ENCODE results near the gene POLK.
"Not testable (repeated sequence)": the region's sequence is repeated elsewhere in the genome, so short reads cannot be mapped to it uniquely, and the experiment has no call there.

Gene POLK

DNA sequence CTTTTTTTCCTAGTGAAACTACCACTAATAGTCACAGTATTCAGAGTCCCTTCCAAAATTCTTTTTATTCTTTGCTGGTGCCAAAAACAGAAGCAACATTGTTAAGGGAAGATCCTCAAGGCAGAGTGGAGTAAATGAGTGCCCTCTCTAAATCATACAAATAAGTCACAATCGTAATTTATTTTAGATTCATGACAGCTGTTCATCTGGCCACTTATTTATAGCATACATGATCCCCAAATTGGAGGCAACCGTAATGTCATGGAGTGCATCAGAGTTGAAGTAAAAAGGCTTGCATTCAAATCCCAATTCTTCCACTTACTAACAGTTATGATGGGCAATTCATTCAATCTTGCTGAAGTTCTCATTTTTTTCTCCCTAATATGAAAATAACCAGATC, 33.4 kb downstream of the POLK start:
- no peaks in the 10 kb centered on the region for H3K36me3 ChIP-seq (ENCODE audit: control insufficient read depth in 2 of 2, insufficient read depth in 2 of 2, low read length in 2 of 2)
- H3K27me3 ChIP-seq (ENCODE audit: control insufficient read depth in 1 of 2, insufficient read depth in 2 of 2, low read length in 2 of 2): no peaks in the 10 kb centered on the region
- no peak overlapping the region for H3K4me3 ChIP-seq (ENCODE audit: low read length in 2 of 2)
- no peaks in the 10 kb centered on the region for H3K4me1 ChIP-seq (ENCODE audit: control insufficient read depth, insufficient read depth, low read length)
- no peak overlapping the region for H3K9ac ChIP-seq (ENCODE audit: low read length in 2 of 2)
- no peaks in the 10 kb centered on the region for H3K9me3 ChIP-seq (ENCODE audit: control insufficient read depth in 2 of 2, low read length in 2 of 2)
- H3K27ac ChIP-seq (ENCODE audit: low read length): no peak overlapping the region

DNA sequence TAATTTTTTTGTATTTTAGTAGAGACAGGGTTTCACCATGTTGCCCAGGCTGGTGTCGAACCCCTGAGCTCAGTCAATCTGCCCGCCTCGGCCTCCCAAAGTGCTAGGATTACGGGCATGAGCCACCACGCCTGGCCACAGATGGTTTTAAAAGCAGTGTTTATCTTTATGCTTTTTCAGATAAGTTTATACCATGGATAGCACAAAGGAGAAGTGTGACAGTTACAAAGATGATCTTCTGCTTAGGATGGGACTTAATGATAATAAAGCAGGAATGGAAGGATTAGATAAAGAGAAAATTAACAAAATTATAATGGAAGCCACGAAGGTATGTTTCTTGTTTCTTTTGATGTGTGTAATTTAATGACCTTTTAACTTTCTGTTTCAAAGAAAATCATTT, 35.1 kb downstream of the POLK start:
- Histone ChIP-seq H3K36me3 (ENCODE audit: control insufficient read depth in 2 of 2, insufficient read depth in 2 of 2, low read length in 2 of 2) (no peaks in the 10 kb centered on the region), H3K27me3 (ENCODE audit: control insufficient read depth in 1 of 2, insufficient read depth in 2 of 2, low read length in 2 of 2) (no peaks in the 10 kb centered on the region), H3K9ac (ENCODE audit: low read length in 2 of 2) (no peak overlapping the region), H3K4me3 (ENCODE audit: low read length in 2 of 2) (no peak overlapping the region), H3K9me3 (ENCODE audit: control insufficient read depth in 2 of 2, low read length in 2 of 2) (no peaks in the 10 kb centered on the region), H3K4me1 (ENCODE audit: control insufficient read depth, insufficient read depth, low read length) (no peaks in the 10 kb centered on the region), H3K27ac (ENCODE audit: low read length) (no peak overlapping the region)

DNA sequence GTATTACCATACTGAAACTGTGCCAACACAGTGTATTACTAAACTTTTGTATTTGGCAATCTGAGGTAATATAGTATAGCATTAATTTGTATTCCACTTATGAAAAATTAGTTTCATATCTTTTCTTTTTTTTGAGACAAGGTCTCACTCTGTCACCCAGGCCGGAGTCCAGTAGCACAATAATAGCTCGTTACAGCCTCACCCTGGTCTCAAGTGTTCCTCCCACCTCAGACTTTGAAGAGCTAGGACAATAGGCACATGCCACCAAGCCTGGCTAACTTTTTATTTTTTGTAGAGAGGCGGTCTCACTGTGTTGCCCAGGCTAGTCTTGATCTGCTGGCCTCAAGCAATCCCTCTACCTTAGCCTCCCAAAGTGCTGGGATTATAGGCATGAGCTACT, 36.1 kb downstream of the POLK start:
- H3K27me3 ChIP-seq (ENCODE audit: control insufficient read depth in 1 of 2, insufficient read depth in 2 of 2, low read length in 2 of 2): no peaks in the 10 kb centered on the region
- H3K4me1 ChIP-seq (ENCODE audit: control insufficient read depth, insufficient read depth, low read length): no peaks in the 10 kb centered on the region
- no peak overlapping the region for H3K9ac ChIP-seq (ENCODE audit: low read length in 2 of 2)
- H3K27ac ChIP-seq (ENCODE audit: low read length): no peak overlapping the region
- H3K9me3 ChIP-seq (ENCODE audit: control insufficient read depth in 2 of 2, low read length in 2 of 2): no peaks in the 10 kb centered on the region
- peaks cover 2 to 6% of the 10 kb centered on the region in 2 donors for H3K36me3 ChIP-seq (ENCODE audit: control insufficient read depth in 2 of 2, insufficient read depth in 2 of 2, low read length in 2 of 2)
- no peak overlapping the region for H3K4me3 ChIP-seq (ENCODE audit: low read length in 2 of 2)

- H3K9me3 ChIP-seq (ENCODE audit: control insufficient read depth in 2 of 2, low read length in 2 of 2): no peaks in the 10 kb centered on the region
- no peaks in the 10 kb centered on the region for H3K4me1 ChIP-seq (ENCODE audit: control insufficient read depth, insufficient read depth, low read length)
- H3K27me3 ChIP-seq (ENCODE audit: control insufficient read depth in 1 of 2, insufficient read depth in 2 of 2, low read length in 2 of 2): no peaks in the 10 kb centered on the region
- H3K27ac ChIP-seq (ENCODE audit: low read length): no peak overlapping the region
- H3K36me3 ChIP-seq (ENCODE audit: control insufficient read depth in 2 of 2, insufficient read depth in 2 of 2, low read length in 2 of 2): peaks cover 6 to 15% of the 10 kb centered on the region in 2 donors
- no peak overlapping the region for H3K4me3 ChIP-seq (ENCODE audit: low read length in 2 of 2)
- H3K9ac ChIP-seq (ENCODE audit: low read length in 2 of 2): no peak overlapping the region
Observed at GRCh38 chr5:75550597-75550996, 38.9 kb downstream of the POLK start.

- Histone ChIP-seq H3K27ac (ENCODE audit: low read length) (no peak overlapping the region), H3K9me3 (ENCODE audit: control insufficient read depth in 2 of 2, low read length in 2 of 2) (no peaks in the 10 kb centered on the region), H3K9ac (ENCODE audit: low read length in 2 of 2) (no peak overlapping the region), H3K36me3 (ENCODE audit: control insufficient read depth in 2 of 2, insufficient read depth in 2 of 2, low read length in 2 of 2) (peaks cover 6 to 15% of the 10 kb centered on the region in 2 donors), H3K4me3 (ENCODE audit: low read length in 2 of 2) (no peak overlapping the region), H3K27me3 (ENCODE audit: control insufficient read depth in 1 of 2, insufficient read depth in 2 of 2, low read length in 2 of 2) (no peaks in the 10 kb centered on the region), H3K4me1 (ENCODE audit: control insufficient read depth, insufficient read depth, low read length) (no peaks in the 10 kb centered on the region)
Observed at GRCh38 chr5:75551471-75551870, 39.8 kb downstream of the POLK start.

GRCh38 chr5:75552764-75553163, 41.1 kb downstream of the POLK start:
- Histone ChIP-seq H3K4me3 (ENCODE audit: low read length in 2 of 2) (no peak overlapping the region), H3K27ac (ENCODE audit: low read length) (no peak overlapping the region), H3K27me3 (ENCODE audit: control insufficient read depth in 1 of 2, insufficient read depth in 2 of 2, low read length in 2 of 2) (no peaks in the 10 kb centered on the region), H3K9ac (ENCODE audit: low read length in 2 of 2) (no peak overlapping the region), H3K9me3 (ENCODE audit: control insufficient read depth in 2 of 2, low read length in 2 of 2) (peaks cover 0 to 4% of the 10 kb centered on the region in 2 donors), H3K4me1 (ENCODE audit: control insufficient read depth, insufficient read depth, low read length) (no peaks in the 10 kb centered on the region), H3K36me3 (ENCODE audit: control insufficient read depth in 2 of 2, insufficient read depth in 2 of 2, low read length in 2 of 2) (peaks cover 6 to 20% of the 10 kb centered on the region in 2 donors)

- peaks cover 6 to 20% of the 10 kb centered on the region in 2 donors for H3K36me3 ChIP-seq (ENCODE audit: control insufficient read depth in 2 of 2, insufficient read depth in 2 of 2, low read length in 2 of 2)
- no peaks in the 10 kb centered on the region for H3K4me1 ChIP-seq (ENCODE audit: control insufficient read depth, insufficient read depth, low read length)
- H3K27me3 ChIP-seq (ENCODE audit: control insufficient read depth in 1 of 2, insufficient read depth in 2 of 2, low read length in 2 of 2): no peaks in the 10 kb centered on the region
- no peak overlapping the region for H3K9ac ChIP-seq (ENCODE audit: low read length in 2 of 2)
- H3K4me3 ChIP-seq (ENCODE audit: low read length in 2 of 2): no peak overlapping the region
- H3K9me3 ChIP-seq (ENCODE audit: control insufficient read depth in 2 of 2, low read length in 2 of 2): peaks cover 0 to 4% of the 10 kb centered on the region in 2 donors
- no peak overlapping the region for H3K27ac ChIP-seq (ENCODE audit: low read length)
Observed at GRCh38 chr5:75553358-75553757, 41.7 kb downstream of the POLK start.

GRCh38 chr5:75558221-75558620, 46.5 kb downstream of the POLK start:
- H3K9me3 ChIP-seq (ENCODE audit: control insufficient read depth in 2 of 2, low read length in 2 of 2): peaks cover 0 to 4% of the 10 kb centered on the region in 2 donors
- no peak overlapping the region for H3K9ac ChIP-seq (ENCODE audit: low read length in 2 of 2)
- H3K4me3 ChIP-seq (ENCODE audit: low read length in 2 of 2): no peak overlapping the region
- H3K27ac ChIP-seq (ENCODE audit: low read length): no peak overlapping the region
- peaks cover 3 to 12% of the 10 kb centered on the region in 2 donors for H3K36me3 ChIP-seq (ENCODE audit: control insufficient read depth in 2 of 2, insufficient read depth in 2 of 2, low read length in 2 of 2)
- H3K27me3 ChIP-seq (ENCODE audit: control insufficient read depth in 1 of 2, insufficient read depth in 2 of 2, low read length in 2 of 2): no peaks in the 10 kb centered on the region
- H3K4me1 ChIP-seq (ENCODE audit: control insufficient read depth, insufficient read depth, low read length): no peaks in the 10 kb centered on the region

GRCh38 chr5:75558981-75559632, 47.4 kb downstream of the POLK start:
- no peak overlapping the region for H3K27ac ChIP-seq (ENCODE audit: low read length)
- no peaks in the 10 kb centered on the region for H3K27me3 ChIP-seq (ENCODE audit: control insufficient read depth in 1 of 2, insufficient read depth in 2 of 2, low read length in 2 of 2)
- peaks cover 3 to 8% of the 10 kb centered on the region in 2 donors for H3K36me3 ChIP-seq (ENCODE audit: control insufficient read depth in 2 of 2, insufficient read depth in 2 of 2, low read length in 2 of 2)

DNA sequence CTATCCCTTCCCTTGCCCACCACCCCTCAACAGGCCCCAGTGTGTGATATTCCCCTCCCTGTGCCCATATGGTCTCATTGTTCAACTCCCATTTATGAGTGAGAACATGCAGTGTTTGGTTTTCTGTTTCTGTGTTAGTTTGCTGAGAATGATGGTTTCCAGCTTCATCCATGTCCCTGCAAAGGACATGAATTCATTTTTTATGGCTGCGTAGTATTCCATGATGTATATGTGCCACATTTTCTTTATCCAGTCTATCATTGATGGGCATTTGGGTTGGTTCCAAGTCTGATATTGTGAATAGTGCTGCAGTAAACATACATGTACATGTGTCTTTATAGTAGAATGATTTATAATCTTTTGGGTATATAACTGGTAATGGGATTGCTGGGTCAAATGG, 49.0 kb downstream of the POLK start:
- not testable (repeated sequence) for H3K9me3 ChIP-seq (ENCODE audit: control insufficient read depth in 2 of 2, low read length in 2 of 2); H3K36me3 ChIP-seq (ENCODE audit: control insufficient read depth in 2 of 2, insufficient read depth in 2 of 2, low read length in 2 of 2); H3K4me1 ChIP-seq (ENCODE audit: control insufficient read depth, insufficient read depth, low read length); H3K27ac ChIP-seq (ENCODE audit: low read length); H3K9ac ChIP-seq (ENCODE audit: low read length in 2 of 2); H3K4me3 ChIP-seq (ENCODE audit: low read length in 2 of 2); H3K27me3 ChIP-seq (ENCODE audit: control insufficient read depth in 1 of 2, insufficient read depth in 2 of 2, low read length in 2 of 2)

More at GRCh38 chr5:75558981-75559632, 47.4 kb downstream of the POLK start:
- peaks cover 0 to 4% of the 10 kb centered on the region in 2 donors for H3K9me3 ChIP-seq (ENCODE audit: control insufficient read depth in 2 of 2, low read length in 2 of 2)
- H3K9ac ChIP-seq (ENCODE audit: low read length in 2 of 2): no peak overlapping the region
- H3K4me3 ChIP-seq (ENCODE audit: low read length in 2 of 2): no peak overlapping the region
- H3K4me1 ChIP-seq (ENCODE audit: control insufficient read depth, insufficient read depth, low read length): no peaks in the 10 kb centered on the region

DNA sequence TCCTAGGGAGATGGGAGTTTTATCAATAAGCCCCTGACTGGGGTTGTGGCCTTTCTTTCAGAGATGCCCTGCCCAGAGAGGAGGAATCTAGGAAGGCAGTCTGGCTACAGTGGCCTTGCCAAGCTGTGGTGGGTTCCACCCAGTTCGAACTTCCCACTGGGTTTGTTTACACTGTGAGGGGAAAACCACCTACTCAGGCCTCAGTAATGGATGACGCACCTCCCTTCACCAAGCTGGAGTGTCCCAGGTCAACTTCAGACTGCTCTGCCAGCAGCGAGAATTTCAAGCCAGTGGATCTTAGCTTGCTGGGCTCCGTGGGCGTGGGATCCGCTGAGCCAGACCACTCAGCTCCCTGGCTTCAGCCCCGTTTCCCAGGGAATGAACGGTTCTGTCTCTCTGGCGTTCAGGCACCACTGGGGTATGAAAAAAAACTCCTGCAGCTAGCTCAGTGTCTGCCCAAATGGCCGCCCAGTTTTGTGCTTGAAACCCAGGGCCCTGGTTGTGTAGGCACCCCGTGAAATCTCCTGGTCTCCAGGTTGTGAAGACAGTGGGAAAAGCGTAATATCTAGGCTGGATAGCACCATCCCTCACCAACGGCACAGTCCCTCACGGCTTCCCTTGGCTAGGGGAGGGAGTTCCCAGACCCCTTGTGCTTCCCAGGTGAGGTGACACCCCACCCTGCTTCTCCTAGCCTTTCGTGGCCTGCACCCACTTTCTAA, 54.5 kb downstream of the POLK start:
- H3K27me3 ChIP-seq (ENCODE audit: control insufficient read depth in 1 of 2, insufficient read depth in 2 of 2, low read length in 2 of 2); H3K4me1 ChIP-seq (ENCODE audit: control insufficient read depth, insufficient read depth, low read length); H3K36me3 ChIP-seq (ENCODE audit: control insufficient read depth in 2 of 2, insufficient read depth in 2 of 2, low read length in 2 of 2); H3K9me3 ChIP-seq (ENCODE audit: control insufficient read depth in 2 of 2, low read length in 2 of 2); H3K9ac ChIP-seq (ENCODE audit: low read length in 2 of 2): not testable (repeated sequence)
- H3K4me3 ChIP-seq (ENCODE audit: low read length in 2 of 2): peak overlapping the region in 1 of 2 donors; percentile 3
- peak overlapping the region; percentile 18 for H3K27ac ChIP-seq (ENCODE audit: low read length)
